ENCODE measurements around the gene MAD1L1. TPM values are rescaled to one million over a fixed set of nuclear protein-coding genes. Genes with fewer than 3 reads are reported as not detected.

The MAD1L1 gene
- total and polyA plus RNA-seq, 4 donors, result 12.8 to 20.7 (median 16.5) TPM

DNA sequence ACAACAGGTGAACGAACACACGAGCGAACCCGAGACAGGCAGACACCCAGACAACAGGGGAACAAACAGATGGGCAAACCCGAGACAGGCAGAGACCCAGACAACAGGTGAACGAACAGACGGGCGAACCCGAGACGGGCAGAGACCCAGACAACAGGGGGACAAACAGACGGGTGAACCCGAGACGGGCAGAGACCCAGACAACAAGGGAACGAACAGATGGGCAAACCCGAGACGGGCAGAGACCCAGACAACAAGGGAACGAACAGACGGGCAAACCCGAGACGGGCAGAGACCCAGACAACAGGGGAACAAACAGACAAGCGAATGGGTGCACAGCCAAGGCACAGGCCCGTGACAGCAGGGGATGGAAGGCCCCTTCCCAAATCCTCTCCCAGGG lies 298.0 kb downstream of the MAD1L1 start:
- no peaks in the 10 kb centered on the region for H3K27me3 ChIP-seq (ENCODE audit: control insufficient read depth in 4 of 4, insufficient read depth in 4 of 4, low read length in 3 of 4)
- no peak for DNase-seq (ENCODE audit: low spot score)
- H3K9ac ChIP-seq (ENCODE audit: low read depth in 1 of 2, low read length in 2 of 2), result no peak overlapping the region
- no peak for TF ChIP-seq HNF4A (conservative IDR thresholded peaks at IDR 0.05)
- TF ChIP-seq, protein P1, sequence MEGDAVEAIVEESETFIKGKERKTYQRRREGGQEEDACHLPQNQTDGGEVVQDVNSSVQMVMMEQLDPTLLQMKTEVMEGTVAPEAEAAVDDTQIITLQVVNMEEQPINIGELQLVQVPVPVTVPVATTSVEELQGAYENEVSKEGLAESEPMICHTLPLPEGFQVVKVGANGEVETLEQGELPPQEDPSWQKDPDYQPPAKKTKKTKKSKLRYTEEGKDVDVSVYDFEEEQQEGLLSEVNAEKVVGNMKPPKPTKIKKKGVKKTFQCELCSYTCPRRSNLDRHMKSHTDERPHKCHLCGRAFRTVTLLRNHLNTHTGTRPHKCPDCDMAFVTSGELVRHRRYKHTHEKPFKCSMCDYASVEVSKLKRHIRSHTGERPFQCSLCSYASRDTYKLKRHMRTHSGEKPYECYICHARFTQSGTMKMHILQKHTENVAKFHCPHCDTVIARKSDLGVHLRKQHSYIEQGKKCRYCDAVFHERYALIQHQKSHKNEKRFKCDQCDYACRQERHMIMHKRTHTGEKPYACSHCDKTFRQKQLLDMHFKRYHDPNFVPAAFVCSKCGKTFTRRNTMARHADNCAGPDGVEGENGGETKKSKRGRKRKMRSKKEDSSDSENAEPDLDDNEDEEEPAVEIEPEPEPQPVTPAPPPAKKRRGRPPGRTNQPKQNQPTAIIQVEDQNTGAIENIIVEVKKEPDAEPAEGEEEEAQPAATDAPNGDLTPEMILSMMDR (IDR thresholded peaks at IDR 0.05; ENCODE audit: low read depth, low read length, missing input control), result no peak
- TF ChIP-seq MAX (IDR thresholded peaks at IDR 0.05), result no peak
- no peak for TF ChIP-seq SP1 (IDR thresholded peaks at IDR 0.05)
- TF ChIP-seq NR2F2 (IDR thresholded peaks at IDR 0.05), result no peak
- no peak for TF ChIP-seq GABPA (IDR thresholded peaks at IDR 0.05 in 1 of 2, conservative IDR thresholded peaks at IDR 0.05 in 1 of 2)
- TF ChIP-seq RXRA (IDR thresholded peaks at IDR 0.05), result no peak
- TF ChIP-seq ZBTB33 (IDR thresholded peaks at IDR 0.05), result no peak
- H3K27ac ChIP-seq (ENCODE audit: low read depth in 1 of 2, low read length in 2 of 2), result no peak overlapping the region
- no peak overlapping the region for H3K4me3 ChIP-seq (ENCODE audit: low read depth in 1 of 3, low read length in 3 of 3)
- 97% methylated on average over 22 of the region's 22 CpGs for WGBS
- H3K36me3 ChIP-seq (ENCODE audit: control insufficient read depth in 4 of 4, insufficient read depth in 3 of 4, low read depth in 1 of 4, low read length in 3 of 4), result no peaks in the 10 kb centered on the region
- no peaks in the 10 kb centered on the region for H3K9me3 ChIP-seq (ENCODE audit: control insufficient read depth in 4 of 4, low read length in 3 of 4)
- no peaks in the 10 kb centered on the region for H3K4me1 ChIP-seq (ENCODE audit: control insufficient read depth in 4 of 4, insufficient read depth in 4 of 4, low read length in 3 of 4)

DNA sequence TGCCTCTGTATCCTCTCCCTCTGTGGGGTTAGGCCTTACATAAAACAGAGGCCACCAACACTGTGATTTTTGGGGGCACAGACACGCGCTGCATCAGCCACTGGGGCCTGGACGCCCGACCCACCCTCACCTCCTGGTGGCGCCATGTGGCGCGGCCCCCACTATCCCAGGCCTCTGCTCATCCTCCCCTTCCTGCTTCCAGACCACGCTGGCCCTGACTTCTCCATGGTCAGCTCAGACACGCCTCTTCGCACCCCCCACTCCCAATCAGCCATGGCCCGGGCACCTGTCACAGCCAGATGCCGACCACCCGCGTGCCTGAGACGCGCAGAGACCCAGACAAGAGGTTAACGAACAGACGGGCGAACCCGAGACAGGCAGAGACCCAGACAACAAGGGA lies 298.7 kb downstream of the MAD1L1 start:
- WGBS, result 97% methylated on average over 20 of the region's 20 CpGs
- H3K4me1 ChIP-seq (ENCODE audit: control insufficient read depth in 4 of 4, insufficient read depth in 4 of 4, low read length in 3 of 4), result no peaks in the 10 kb centered on the region
- H3K27me3 ChIP-seq (ENCODE audit: control insufficient read depth in 4 of 4, insufficient read depth in 4 of 4, low read length in 3 of 4), result no peaks in the 10 kb centered on the region
- TF ChIP-seq FOXA2 (IDR thresholded peaks at IDR 0.05) (no peak), REST (IDR thresholded peaks at IDR 0.05) (no peak), FOXA1 (IDR thresholded peaks at IDR 0.05) (no peak), MAX (IDR thresholded peaks at IDR 0.05) (no peak), HNF4A (conservative IDR thresholded peaks at IDR 0.05) (no peak), RXRA (IDR thresholded peaks at IDR 0.05) (no peak), GABPA (IDR thresholded peaks at IDR 0.05 in 1 of 2, conservative IDR thresholded peaks at IDR 0.05 in 1 of 2) (no peak), SP1 (IDR thresholded peaks at IDR 0.05) (no peak), ATF3 (IDR thresholded peaks at IDR 0.05) (no peak), RAD21 (IDR thresholded peaks at IDR 0.05) (no peak), NR2F2 (IDR thresholded peaks at IDR 0.05) (no peak), HNF4G (IDR thresholded peaks at IDR 0.05) (no peak), TAF1 (conservative IDR thresholded peaks at IDR 0.05) (no peak), EGR1 (IDR thresholded peaks at IDR 0.05; ENCODE audit: low read depth in 2 of 2) (no peak), YY1 (IDR thresholded peaks at IDR 0.05) (no peak), JUND (IDR thresholded peaks at IDR 0.05) (no peak), ZBTB33 (IDR thresholded peaks at IDR 0.05) (no peak)
- TF ChIP-seq, protein P1 (IDR thresholded peaks at IDR 0.05; ENCODE audit: low read depth, low read length, missing input control), result no peak
- no peak overlapping the region for H3K27ac ChIP-seq (ENCODE audit: low read depth in 1 of 2, low read length in 2 of 2)
- no peak overlapping the region for H3K4me3 ChIP-seq (ENCODE audit: low read depth in 1 of 3, low read length in 3 of 3)
- H3K36me3 ChIP-seq (ENCODE audit: control insufficient read depth in 4 of 4, insufficient read depth in 3 of 4, low read depth in 1 of 4, low read length in 3 of 4), result no peaks in the 10 kb centered on the region
- no peaks in the 10 kb centered on the region for H3K9me3 ChIP-seq (ENCODE audit: control insufficient read depth in 4 of 4, low read length in 3 of 4)
- H3K9ac ChIP-seq (ENCODE audit: low read depth in 1 of 2, low read length in 2 of 2), result no peak overlapping the region
- DNase-seq (ENCODE audit: low spot score), result no peak
